ENCODE results near the gene S100A7A. TPM values are rescaled to one million over a fixed set of nuclear protein-coding genes. Genes with fewer than 3 reads are reported as not detected.

The S100A7A gene
- total and polyA plus RNA-seq, 2 of the 13 experiments (the other 11 are each of a cell fraction or from before 2014, with no cell fraction given), result not detected

GRCh38 chr1:153422450-153423068 lies 6.2 kb downstream of the S100A7A start (continued):
- TF ChIP-seq ZGPAT (CRISPR knock-in tag; IDR thresholded peaks at IDR 0.05) (no peak), CCAR2 (optimal IDR thresholded peaks at IDR 0.05; ENCODE audit: low read depth, low read length) (no peak), THYN1 (CRISPR knock-in tag; IDR thresholded peaks at IDR 0.05; ENCODE audit: borderline replicate concordance, low read depth) (no peak), ISL2 (CRISPR knock-in tag; IDR thresholded peaks at IDR 0.05) (no peak), THRA (CRISPR knock-in tag; IDR thresholded peaks at IDR 0.05; ENCODE audit: borderline replicate concordance) (peak; percentile 54; the same call in 1 of the 2 replicates), ZNF547 (CRISPR knock-in tag; IDR thresholded peaks at IDR 0.05) (no peak), ARID2 (CRISPR knock-in tag; IDR thresholded peaks at IDR 0.05; ENCODE audit: borderline replicate concordance) (no peak), ZNF142 (CRISPR knock-in tag; IDR thresholded peaks at IDR 0.05) (no peak), AKNA (CRISPR knock-in tag; IDR thresholded peaks at IDR 0.05; ENCODE audit: borderline replicate concordance) (peak; percentile 66; the same call in 1 of the 2 replicates), MYPOP (CRISPR knock-in tag; IDR thresholded peaks at IDR 0.05) (0 out of 2 replicates have a peak, but pooled peaks have one; percentile 37), ZNF782 (CRISPR knock-in tag; IDR thresholded peaks at IDR 0.05; ENCODE audit: borderline replicate concordance) (no peak), ZBTB21 (CRISPR knock-in tag; IDR thresholded peaks at IDR 0.05) (0 out of 2 replicates have a peak, but pooled peaks have one; percentile 60), SATB2 (CRISPR knock-in tag; IDR thresholded peaks at IDR 0.05) (peak; percentile 83; the same call in 1 of the 2 replicates)
